GM18909 (cell line): ENCODE results near the gene DCAF15.
"Not testable (repeated sequence)": the region's sequence is repeated elsewhere in the genome, so short reads cannot be mapped to it uniquely, and the experiment has no call there.

Experiments used
- ATAC-seq: cut with Tn5 transposase; IDR thresholded peaks from one replicate; pipeline ENCODE4 v1.9.1; 2021; ENCODE audit warnings: mild to moderate bottlenecking; ENCODE audit not compliant: unreplicated experiment, poor library complexity

The DCAF15 gene

DNA sequence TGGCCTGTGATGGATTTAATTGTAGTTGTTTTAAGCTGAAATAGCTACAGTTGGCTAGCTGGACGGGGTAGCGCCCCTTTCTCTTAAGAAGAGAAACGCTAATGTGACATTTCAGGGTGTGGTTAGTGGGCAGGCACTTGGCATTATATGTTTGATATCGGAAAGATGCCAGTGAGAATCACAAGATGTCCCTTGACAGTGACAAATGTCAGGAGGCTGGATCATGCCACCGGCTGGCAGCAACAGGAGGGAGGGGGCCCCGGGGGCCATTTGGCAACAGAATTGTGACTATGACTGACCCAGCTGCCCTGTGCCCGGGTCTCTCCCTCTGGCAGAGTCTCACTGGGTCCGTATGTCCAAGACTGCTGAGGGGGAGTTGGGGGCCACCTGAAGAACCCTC is 4.7 kb downstream of the DCAF15 start:
- ATAC-seq: no peak

GRCh38 chr19:13958043-13958442 is 5.7 kb downstream of the DCAF15 start:
- ATAC-seq: no peak

DNA sequence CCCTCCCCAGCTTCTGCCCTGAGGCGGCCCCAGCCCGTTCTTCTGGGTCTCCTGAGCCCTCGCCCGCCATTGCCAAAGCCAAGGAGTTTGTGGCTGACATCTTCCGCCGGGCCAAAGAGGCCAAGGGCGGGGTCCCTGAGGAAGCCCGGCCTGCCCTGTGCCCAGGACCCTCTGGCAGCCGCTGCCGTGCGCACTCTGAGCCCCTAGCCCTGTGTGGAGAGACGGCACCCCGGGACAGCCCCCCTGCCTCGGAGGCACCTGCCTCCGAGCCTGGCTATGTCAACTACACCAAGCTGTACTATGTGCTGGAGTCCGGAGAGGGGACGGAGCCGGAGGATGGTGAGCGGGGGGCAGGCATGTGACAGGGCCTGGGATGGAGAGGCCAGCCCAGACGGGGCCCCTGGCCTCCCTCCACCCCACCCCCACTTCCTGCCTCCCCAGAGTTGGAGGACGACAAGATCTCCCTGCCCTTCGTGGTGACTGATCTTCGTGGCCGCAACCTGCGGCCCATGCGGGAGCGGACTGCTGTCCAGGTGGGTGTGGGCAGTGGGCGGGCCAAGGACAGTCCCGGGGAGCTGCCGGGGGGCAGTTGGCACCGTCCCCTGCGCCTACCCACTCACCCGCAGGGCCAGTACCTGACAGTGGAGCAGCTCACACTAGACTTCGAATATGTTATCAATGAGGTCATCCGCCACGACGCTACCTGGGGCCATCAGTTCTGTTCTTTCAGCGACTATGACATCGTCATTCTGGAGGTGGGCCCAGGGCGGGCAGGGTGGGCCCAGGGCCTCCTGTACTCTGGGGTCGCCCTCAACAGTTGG is 7.0 kb downstream of the DCAF15 start:
- no peak for ATAC-seq

DNA sequence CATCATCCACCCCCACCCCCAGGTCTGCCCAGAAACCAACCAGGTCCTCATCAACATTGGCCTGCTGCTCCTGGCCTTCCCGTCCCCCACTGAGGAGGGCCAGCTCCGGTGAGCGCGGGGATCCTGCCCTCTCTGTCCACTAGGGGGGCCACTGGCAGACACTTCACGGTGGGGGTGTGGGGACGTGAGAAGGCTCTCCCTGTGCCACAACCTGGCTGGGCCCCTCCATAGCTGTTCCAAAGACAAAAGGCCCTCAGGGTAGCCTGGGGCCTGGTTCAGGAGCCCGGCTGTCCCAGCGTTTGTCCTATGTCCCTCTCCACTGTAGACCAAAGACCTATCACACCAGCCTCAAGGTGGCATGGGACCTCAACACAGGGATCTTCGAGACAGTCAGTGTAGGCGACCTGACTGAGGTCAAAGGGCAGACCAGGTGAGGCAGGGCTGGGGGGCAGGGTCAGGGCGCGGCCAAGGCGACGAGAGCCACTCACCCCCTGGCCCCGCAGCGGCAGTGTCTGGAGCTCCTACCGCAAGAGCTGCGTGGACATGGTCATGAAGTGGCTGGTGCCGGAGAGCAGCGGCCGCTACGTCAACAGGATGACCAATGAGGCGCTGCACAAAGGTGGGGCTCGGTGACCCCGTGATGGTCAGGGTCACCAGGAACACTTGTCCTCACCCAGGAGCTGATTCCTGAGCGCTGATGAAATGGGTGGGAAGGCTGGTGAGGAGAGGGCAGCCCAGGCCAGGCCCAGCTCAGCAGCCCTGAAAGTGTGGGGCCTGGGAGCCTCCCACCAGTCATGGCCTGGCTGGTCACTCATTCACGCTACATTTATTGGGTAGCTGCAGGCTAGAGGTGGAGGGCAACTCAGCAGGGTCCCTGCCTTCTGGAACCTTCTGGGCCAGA is 7.9 kb downstream of the DCAF15 start:
- no peak for ATAC-seq

- ATAC-seq: no peak
Observed at GRCh38 chr19:13960863-13961784, 8.8 kb downstream of the DCAF15 start.

- ATAC-seq: no peak
Observed at GRCh38 chr19:13961826-13962698, 9.8 kb downstream of the DCAF15 start.

GRCh38 chr19:13962699-13963602 is 10.6 kb downstream of the DCAF15 start:
- no peak for ATAC-seq

- ATAC-seq: no peak
Observed at GRCh38 chr19:13963603-13964105, 11.3 kb downstream of the DCAF15 start.

- ATAC-seq: no peak
Observed at GRCh38 chr19:13964776-13965175, 12.5 kb downstream of the DCAF15 start.

GRCh38 chr19:13965377-13965896 is 13.1 kb downstream of the DCAF15 start:
- ATAC-seq: no peak

DNA sequence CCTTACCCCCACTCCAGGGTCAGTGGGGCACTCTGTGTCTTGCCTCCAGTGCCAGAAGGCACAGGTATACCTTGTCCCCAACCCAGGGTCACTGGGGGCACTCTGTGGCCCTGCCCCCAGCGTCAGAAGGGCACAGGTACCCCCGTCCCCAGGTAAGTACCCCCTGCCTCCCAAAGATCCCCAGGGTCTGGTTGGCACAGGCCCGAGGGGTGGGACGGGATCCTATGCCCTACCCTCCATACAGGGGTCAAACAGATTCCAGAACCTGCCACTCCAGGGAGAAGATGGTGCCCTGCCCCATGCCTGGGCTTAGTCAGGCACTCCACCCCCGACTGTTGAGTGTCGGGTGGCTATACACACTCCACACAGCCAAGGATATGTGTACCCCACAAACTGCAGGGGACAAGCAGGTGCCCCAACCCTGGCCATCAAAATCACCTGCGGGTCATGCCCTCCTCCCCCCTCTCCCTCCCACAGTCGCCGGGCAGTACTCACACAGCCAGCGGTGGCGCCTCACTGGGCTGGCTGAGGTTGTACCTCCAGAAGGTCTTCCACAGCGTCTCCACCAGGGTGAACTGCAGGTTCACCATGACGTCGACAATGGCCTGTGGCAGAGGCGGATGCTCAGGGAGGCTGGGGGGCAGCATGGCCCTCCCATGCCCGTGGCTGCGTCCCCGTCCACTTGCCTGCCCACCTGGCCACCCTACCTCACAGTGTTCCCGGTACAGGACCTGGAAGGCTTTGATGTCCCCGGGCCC is 13.8 kb downstream of the DCAF15 start:
- no peak for ATAC-seq

DNA sequence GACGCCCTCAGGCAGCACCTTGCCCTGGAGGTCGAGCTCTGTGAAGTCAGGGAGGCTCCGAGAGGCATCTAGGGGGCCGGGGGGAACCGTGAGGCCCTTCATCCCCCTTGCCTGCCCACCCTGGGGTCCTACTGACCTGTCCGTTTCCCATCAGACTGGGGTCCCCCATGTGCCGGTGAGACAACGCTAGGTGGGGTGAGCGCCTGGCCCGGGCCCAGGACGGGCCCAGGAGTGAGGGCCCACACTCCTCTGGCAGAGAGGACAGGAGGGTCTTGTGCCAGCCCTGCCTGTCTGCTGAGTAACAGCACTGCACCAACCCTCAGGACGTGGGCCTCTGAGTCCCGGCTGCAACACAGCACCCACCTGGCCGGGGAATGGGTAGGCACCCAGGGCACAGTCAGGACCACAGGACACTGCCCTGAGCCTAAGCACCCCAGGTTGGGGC is 14.4 kb downstream of the DCAF15 start:
- ATAC-seq: no peak

DNA sequence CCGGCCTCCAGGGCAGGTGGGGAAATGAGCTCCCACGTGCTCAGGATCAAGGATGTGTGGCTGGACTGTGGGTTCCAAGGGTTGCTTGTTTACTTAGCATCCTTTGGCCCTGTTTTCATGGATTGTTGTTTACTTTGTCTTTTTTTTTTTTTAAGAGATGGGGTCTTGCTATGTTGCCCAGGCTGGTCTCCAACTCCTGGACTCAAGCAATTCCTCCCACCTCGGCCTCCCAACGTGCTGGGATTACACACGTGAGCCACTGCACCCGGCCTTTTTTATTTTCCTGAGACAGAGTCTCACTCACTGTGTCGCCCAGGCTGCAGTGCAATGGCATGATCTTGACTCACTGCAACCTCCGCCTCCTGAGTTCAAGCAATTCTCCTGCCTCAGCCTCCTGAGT is 14.9 kb downstream of the DCAF15 start:
- not testable (repeated sequence) for ATAC-seq

DNA sequence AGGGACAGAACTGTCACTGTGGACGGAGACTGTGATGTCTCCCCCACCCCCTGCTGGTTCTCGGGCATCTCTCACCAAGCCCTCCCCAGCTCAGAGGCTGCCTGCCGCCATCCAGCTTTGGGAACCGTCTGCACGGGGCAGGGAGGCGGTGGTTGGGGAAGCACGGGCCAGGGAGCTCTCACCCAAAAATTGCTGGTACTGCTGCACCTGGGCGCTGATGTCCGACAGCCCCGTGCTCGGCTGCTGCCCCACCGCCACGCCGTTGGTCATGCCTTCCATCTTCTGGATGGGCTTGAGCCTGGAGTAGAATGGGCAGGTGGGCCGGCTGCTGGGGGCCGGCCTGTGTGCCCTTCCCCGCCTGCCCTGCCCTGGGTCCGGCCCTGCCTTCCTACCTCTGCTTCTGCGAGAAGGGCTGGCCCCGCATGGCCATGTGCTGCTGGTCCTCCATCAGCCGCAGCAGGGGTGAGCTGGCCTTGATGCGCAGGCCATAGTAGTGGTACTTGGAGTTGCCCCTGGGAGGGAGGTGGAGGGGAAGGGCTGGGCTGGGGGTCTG is 16.1 kb downstream of the DCAF15 start:
- ATAC-seq: no peak

- no peak for ATAC-seq
Observed at GRCh38 chr19:13968999-13969398, 16.7 kb downstream of the DCAF15 start.

DNA sequence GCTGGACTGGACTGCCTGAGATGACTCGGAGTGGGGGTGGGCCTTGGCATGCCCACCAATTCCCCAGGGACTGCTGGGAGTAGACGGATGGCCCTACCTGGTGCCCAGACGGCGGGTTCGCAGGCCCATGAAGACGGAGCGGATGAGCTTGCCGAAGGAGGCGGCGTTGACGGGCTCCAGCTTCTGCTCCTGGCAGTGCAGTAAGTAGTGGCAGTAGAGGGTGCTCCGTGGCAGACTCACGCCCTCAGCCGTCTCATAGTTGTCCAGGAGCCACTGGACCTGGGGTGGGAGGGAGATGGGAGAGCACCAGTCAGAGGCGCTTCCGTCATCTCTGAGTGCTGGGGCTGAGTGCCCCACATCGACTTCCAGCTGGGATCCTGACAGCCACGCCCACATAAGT is 17.6 kb downstream of the DCAF15 start:
- no peak for ATAC-seq

DNA sequence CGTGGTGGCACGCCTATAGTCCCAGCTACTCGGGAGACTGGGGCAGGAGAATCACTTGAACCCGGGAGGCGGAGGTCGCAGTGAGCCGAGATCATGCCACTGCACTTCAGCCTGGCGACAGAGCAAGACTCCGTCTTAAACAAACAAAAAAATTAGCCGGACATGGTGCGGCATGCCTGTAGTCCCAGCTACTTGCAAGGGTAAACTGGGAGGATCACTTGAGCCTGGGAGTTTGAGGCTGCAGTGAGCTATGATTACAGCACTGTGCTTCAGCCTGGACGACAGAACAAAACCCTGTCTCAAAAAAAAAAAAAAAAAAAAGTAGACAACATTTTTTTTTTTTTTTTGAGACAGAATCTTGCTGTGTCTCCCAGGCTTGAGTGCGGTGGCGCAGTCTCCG is 19.6 kb downstream of the DCAF15 start:
- ATAC-seq: not testable (repeated sequence)
